ENCODE measurements around the gene BBS9.

Gene BBS9

DNA sequence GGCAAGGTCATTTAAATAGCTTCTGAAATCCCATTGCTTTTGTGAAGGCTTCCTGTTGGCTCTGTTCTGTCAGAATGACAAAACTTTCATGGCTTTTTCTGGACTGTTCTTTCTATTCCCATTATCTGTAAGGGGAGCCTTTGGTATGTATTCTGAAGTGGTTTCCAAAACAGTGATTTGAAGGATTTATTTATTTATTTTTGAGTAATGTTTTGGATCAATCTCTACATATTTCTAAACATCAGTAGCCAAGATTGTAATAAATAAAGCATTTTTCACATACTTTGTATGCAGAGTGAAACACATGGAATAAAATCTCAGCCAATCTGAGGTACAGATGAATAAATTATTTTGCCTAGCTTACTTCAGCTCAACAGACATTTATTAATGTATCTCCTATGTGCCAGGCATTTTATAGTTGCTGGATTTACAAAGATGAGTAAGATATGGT, 121.1 kb downstream of the BBS9 start:
- Histone ChIP-seq H3K9me3 (ENCODE audit: insufficient read depth, low read depth, low read length) (no peaks in the 10 kb centered on the region), H3K4me3 (ENCODE audit: low read length, poor library complexity, severe bottlenecking) (no peak overlapping the region), H3K36me3 (ENCODE audit: insufficient read depth, low read length) (no peaks in the 10 kb centered on the region), H3F3A (ENCODE audit: low read depth) (no peaks in the 10 kb centered on the region), H3K4me1 (ENCODE audit: insufficient read depth, low read length, poor library complexity, severe bottlenecking) (no peaks in the 10 kb centered on the region), H3K9ac (ENCODE audit: low read depth, low read length, poor library complexity, severe bottlenecking) (no peak overlapping the region), H4K20me1 (ENCODE audit: insufficient read depth, low read length, poor library complexity, severe bottlenecking) (no peaks in the 10 kb centered on the region), H3K27me3 (ENCODE audit: insufficient read depth, low read length, poor library complexity, severe bottlenecking) (no peaks in the 10 kb centered on the region), H3K79me2 (ENCODE audit: insufficient read depth, low read length) (no peaks in the 10 kb centered on the region), H2AFZ (ENCODE audit: low read length) (no peak overlapping the region), H3K4me2 (ENCODE audit: low read depth, low read length, poor library complexity, severe bottlenecking) (no peak overlapping the region), H3K9me2 (replicated peaks; ENCODE audit: low read depth, low read length) (no peaks in the 10 kb centered on the region)
- no peak for TF ChIP-seq EZH2phosphoT487 (IDR thresholded peaks at IDR 0.05; ENCODE audit: borderline replicate concordance)
- TF ChIP-seq, protein P1, sequence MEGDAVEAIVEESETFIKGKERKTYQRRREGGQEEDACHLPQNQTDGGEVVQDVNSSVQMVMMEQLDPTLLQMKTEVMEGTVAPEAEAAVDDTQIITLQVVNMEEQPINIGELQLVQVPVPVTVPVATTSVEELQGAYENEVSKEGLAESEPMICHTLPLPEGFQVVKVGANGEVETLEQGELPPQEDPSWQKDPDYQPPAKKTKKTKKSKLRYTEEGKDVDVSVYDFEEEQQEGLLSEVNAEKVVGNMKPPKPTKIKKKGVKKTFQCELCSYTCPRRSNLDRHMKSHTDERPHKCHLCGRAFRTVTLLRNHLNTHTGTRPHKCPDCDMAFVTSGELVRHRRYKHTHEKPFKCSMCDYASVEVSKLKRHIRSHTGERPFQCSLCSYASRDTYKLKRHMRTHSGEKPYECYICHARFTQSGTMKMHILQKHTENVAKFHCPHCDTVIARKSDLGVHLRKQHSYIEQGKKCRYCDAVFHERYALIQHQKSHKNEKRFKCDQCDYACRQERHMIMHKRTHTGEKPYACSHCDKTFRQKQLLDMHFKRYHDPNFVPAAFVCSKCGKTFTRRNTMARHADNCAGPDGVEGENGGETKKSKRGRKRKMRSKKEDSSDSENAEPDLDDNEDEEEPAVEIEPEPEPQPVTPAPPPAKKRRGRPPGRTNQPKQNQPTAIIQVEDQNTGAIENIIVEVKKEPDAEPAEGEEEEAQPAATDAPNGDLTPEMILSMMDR (conservative IDR thresholded peaks at IDR 0.05; ENCODE audit: low read length) = no peak

GRCh38 chr7:33251301-33251700, 121.9 kb downstream of the BBS9 start:
- TF ChIP-seq, protein P1 (conservative IDR thresholded peaks at IDR 0.05; ENCODE audit: low read length) = no peak
- TF ChIP-seq EZH2phosphoT487 (IDR thresholded peaks at IDR 0.05; ENCODE audit: borderline replicate concordance) = no peak
- Histone ChIP-seq H3K4me3 (ENCODE audit: low read length, poor library complexity, severe bottlenecking) (no peak overlapping the region), H3K4me2 (ENCODE audit: low read depth, low read length, poor library complexity, severe bottlenecking) (no peak overlapping the region), H3K9me3 (ENCODE audit: insufficient read depth, low read depth, low read length) (no peaks in the 10 kb centered on the region), H2AFZ (ENCODE audit: low read length) (no peak overlapping the region), H3K27me3 (ENCODE audit: insufficient read depth, low read length, poor library complexity, severe bottlenecking) (no peaks in the 10 kb centered on the region), H3K4me1 (ENCODE audit: insufficient read depth, low read length, poor library complexity, severe bottlenecking) (no peaks in the 10 kb centered on the region), H3K9ac (ENCODE audit: low read depth, low read length, poor library complexity, severe bottlenecking) (no peak overlapping the region), H4K20me1 (ENCODE audit: insufficient read depth, low read length, poor library complexity, severe bottlenecking) (no peaks in the 10 kb centered on the region), H3F3A (ENCODE audit: low read depth) (no peaks in the 10 kb centered on the region), H3K36me3 (ENCODE audit: insufficient read depth, low read length) (no peaks in the 10 kb centered on the region), H3K9me2 (replicated peaks; ENCODE audit: low read depth, low read length) (no peaks in the 10 kb centered on the region), H3K79me2 (ENCODE audit: insufficient read depth, low read length) (no peaks in the 10 kb centered on the region)

- no peak for TF ChIP-seq EZH2phosphoT487 (IDR thresholded peaks at IDR 0.05; ENCODE audit: borderline replicate concordance)
- TF ChIP-seq, protein P1 (conservative IDR thresholded peaks at IDR 0.05; ENCODE audit: low read length) = no peak
Measured at GRCh38 chr7:33258491-33258951, 129.2 kb downstream of the BBS9 start.

More at GRCh38 chr7:33258491-33258951, 129.2 kb downstream of the BBS9 start:
- Histone ChIP-seq H3K4me3 (ENCODE audit: low read length, poor library complexity, severe bottlenecking) (no peak overlapping the region), H4K20me1 (ENCODE audit: insufficient read depth, low read length, poor library complexity, severe bottlenecking) (no peaks in the 10 kb centered on the region), H3K27me3 (ENCODE audit: insufficient read depth, low read length, poor library complexity, severe bottlenecking) (no peaks in the 10 kb centered on the region), H3K36me3 (ENCODE audit: insufficient read depth, low read length) (no peaks in the 10 kb centered on the region), H2AFZ (ENCODE audit: low read length) (no peak overlapping the region), H3K9ac (ENCODE audit: low read depth, low read length, poor library complexity, severe bottlenecking) (no peak overlapping the region), H3K79me2 (ENCODE audit: insufficient read depth, low read length) (no peaks in the 10 kb centered on the region), H3K9me3 (ENCODE audit: insufficient read depth, low read depth, low read length) (no peaks in the 10 kb centered on the region), H3F3A (ENCODE audit: low read depth) (no peaks in the 10 kb centered on the region), H3K4me1 (ENCODE audit: insufficient read depth, low read length, poor library complexity, severe bottlenecking) (peaks cover 13% of the 10 kb centered on the region), H3K4me2 (ENCODE audit: low read depth, low read length, poor library complexity, severe bottlenecking) (no peak overlapping the region), H3K9me2 (replicated peaks; ENCODE audit: low read depth, low read length) (no peaks in the 10 kb centered on the region)

Measured in Loucy (cell line).